Measurements from ENCODE around the gene ELAVL1. TPM values are rescaled to one million over a fixed set of nuclear protein-coding genes. Genes with fewer than 3 reads are reported as not detected.

Gene ELAVL1
- total and polyA plus RNA-seq, 2 of the 13 experiments (the other 11 are each of a cell fraction or from before 2014, with no cell fraction given), result 27.9 to 38.4 TPM

GRCh38 chr19:7925171-7925851 is 80.1 kb downstream of the ELAVL1 start (continued):
- TF ChIP-seq, protein P1, sequence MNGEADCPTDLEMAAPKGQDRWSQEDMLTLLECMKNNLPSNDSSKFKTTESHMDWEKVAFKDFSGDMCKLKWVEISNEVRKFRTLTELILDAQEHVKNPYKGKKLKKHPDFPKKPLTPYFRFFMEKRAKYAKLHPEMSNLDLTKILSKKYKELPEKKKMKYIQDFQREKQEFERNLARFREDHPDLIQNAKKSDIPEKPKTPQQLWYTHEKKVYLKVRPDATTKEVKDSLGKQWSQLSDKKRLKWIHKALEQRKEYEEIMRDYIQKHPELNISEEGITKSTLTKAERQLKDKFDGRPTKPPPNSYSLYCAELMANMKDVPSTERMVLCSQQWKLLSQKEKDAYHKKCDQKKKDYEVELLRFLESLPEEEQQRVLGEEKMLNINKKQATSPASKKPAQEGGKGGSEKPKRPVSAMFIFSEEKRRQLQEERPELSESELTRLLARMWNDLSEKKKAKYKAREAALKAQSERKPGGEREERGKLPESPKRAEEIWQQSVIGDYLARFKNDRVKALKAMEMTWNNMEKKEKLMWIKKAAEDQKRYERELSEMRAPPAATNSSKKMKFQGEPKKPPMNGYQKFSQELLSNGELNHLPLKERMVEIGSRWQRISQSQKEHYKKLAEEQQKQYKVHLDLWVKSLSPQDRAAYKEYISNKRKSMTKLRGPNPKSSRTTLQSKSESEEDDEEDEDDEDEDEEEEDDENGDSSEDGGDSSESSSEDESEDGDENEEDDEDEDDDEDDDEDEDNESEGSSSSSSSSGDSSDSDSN (CRISPR knock-in tag; IDR thresholded peaks at IDR 0.05), result peak; percentile 17; the same call in 1 of the 2 replicates
- TF ChIP-seq ZNF619 (CRISPR knock-in tag; IDR thresholded peaks at IDR 0.05) (no peak), GPN1 (CRISPR knock-in tag; IDR thresholded peaks at IDR 0.05; ENCODE audit: borderline replicate concordance) (peak; percentile 45; the same call in 1 of the 2 replicates), ZNF773 (CRISPR knock-in tag; IDR thresholded peaks at IDR 0.05; ENCODE audit: borderline replicate concordance) (no peak), SNAPC4 (CRISPR knock-in tag; IDR thresholded peaks at IDR 0.05) (no peak), ZNF607 (CRISPR knock-in tag; IDR thresholded peaks at IDR 0.05; ENCODE audit: borderline replicate concordance) (peak; percentile 78), HOXA3 (CRISPR knock-in tag; IDR thresholded peaks at IDR 0.05) (peak; percentile 82), NR0B2 (CRISPR knock-in tag; IDR thresholded peaks at IDR 0.05) (peak; percentile 89; the same call in 1 of the 2 replicates), ZNF317 (CRISPR knock-in tag; IDR thresholded peaks at IDR 0.05) (no peak), HMG20B (CRISPR knock-in tag; conservative IDR thresholded peaks at IDR 0.05) (no peak), ARNT (IDR thresholded peaks at IDR 0.05) (no peak), ZNF431 (CRISPR knock-in tag; IDR thresholded peaks at IDR 0.05; ENCODE audit: borderline replicate concordance, low read depth) (no peak), MTF1 (CRISPR knock-in tag; IDR thresholded peaks at IDR 0.05) (0 out of 2 replicates have a peak, but pooled peaks have one; percentile 63), ZNF792 (CRISPR knock-in tag; IDR thresholded peaks at IDR 0.05) (peak; percentile 74)
- TF ChIP-seq, protein P2, sequence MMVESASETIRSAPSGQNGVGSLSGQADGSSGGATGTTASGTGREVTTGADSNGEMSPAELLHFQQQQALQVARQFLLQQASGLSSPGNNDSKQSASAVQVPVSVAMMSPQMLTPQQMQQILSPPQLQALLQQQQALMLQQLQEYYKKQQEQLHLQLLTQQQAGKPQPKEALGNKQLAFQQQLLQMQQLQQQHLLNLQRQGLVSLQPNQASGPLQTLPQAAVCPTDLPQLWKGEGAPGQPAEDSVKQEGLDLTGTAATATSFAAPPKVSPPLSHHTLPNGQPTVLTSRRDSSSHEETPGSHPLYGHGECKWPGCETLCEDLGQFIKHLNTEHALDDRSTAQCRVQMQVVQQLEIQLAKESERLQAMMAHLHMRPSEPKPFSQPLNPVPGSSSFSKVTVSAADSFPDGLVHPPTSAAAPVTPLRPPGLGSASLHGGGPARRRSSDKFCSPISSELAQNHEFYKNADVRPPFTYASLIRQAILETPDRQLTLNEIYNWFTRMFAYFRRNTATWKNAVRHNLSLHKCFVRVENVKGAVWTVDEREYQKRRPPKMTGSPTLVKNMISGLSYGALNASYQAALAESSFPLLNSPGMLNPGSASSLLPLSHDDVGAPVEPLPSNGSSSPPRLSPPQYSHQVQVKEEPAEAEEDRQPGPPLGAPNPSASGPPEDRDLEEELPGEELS (CRISPR knock-in tag; IDR thresholded peaks at IDR 0.05), result peak; percentile 49; the same call in 1 of the 2 replicates
- TF ChIP-seq, protein P3, sequence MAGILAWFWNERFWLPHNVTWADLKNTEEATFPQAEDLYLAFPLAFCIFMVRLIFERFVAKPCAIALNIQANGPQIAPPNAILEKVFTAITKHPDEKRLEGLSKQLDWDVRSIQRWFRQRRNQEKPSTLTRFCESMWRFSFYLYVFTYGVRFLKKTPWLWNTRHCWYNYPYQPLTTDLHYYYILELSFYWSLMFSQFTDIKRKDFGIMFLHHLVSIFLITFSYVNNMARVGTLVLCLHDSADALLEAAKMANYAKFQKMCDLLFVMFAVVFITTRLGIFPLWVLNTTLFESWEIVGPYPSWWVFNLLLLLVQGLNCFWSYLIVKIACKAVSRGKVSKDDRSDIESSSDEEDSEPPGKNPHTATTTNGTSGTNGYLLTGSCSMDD (CRISPR knock-in tag; IDR thresholded peaks at IDR 0.05), result peak; percentile 68; the same call in 1 of the 2 replicates
